Peyer's patch (tissue), 4 donors: ENCODE measurements around the gene SETD1A.

Experiments used
- POLR2A ChIP-seq, 2 donors: fragments of 450-650 bp; IDR thresholded peaks; one replicate each; pipeline ENCODE4 v1.5.1; 2017; ENCODE audit warnings: antibody characterized with exemption in 2 of 2, mild to moderate bottlenecking in 2 of 2, moderate library complexity in 2 of 2
- TF ChIP-seq, protein P1 (sequence below), 6 experiments: fragments of 450-650 bp in 4 of 6; fragments of 200-600 bp in 2 of 6; sonication (generic) in 1 of 6; IDR thresholded peaks; one replicate each; pipeline ENCODE4 v1.5.1; 2017 to 2019; ENCODE audit warnings: antibody characterized with exemption in 6 of 6, mild to moderate bottlenecking in 3 of 6, moderate library complexity in 1 of 6

DNA sequence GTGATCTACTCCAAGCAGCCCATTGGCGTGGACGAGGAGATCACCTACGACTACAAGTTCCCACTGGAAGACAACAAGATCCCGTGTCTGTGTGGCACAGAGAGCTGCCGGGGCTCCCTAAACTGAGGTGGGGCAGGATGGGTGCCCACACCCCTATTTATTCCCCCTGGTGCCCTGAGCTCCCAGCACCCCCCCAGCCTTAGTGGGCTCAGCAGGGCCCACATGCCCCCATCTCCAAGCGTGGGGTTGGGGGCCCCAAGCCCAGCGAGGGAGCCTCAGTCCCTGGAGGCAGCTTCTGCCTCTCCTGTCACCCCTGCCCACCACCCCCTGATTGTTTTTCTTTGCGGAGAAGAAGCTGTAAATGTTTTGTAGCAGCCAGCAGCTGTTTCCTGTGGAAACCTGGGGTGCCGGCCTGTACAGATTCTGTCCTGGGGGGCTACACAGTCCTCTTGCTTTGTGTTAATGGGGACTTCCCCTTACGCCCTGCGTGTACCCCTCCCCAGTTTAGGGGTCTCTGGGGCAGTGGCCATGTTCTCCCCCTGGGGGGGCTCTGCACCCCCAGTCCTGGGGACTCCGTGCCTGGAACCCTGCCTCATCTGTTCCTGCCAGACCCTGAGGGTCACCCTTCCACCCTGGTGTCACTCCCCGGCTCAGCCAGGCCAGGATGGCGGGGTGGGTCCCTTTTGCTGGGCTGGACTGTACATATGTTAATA lies 26.5 kb downstream of the SETD1A start:
- TF ChIP-seq, protein P1, sequence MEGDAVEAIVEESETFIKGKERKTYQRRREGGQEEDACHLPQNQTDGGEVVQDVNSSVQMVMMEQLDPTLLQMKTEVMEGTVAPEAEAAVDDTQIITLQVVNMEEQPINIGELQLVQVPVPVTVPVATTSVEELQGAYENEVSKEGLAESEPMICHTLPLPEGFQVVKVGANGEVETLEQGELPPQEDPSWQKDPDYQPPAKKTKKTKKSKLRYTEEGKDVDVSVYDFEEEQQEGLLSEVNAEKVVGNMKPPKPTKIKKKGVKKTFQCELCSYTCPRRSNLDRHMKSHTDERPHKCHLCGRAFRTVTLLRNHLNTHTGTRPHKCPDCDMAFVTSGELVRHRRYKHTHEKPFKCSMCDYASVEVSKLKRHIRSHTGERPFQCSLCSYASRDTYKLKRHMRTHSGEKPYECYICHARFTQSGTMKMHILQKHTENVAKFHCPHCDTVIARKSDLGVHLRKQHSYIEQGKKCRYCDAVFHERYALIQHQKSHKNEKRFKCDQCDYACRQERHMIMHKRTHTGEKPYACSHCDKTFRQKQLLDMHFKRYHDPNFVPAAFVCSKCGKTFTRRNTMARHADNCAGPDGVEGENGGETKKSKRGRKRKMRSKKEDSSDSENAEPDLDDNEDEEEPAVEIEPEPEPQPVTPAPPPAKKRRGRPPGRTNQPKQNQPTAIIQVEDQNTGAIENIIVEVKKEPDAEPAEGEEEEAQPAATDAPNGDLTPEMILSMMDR (IDR thresholded peaks at IDR 0.05), result no peak
- TF ChIP-seq POLR2A (IDR thresholded peaks at IDR 0.05), result no peak
